ENCODE measurements around the gene SPINK14.
A peak's percentile ranks its signal among the peaks of the same experiment; 100 is the strongest.

Gene SPINK14

DNA sequence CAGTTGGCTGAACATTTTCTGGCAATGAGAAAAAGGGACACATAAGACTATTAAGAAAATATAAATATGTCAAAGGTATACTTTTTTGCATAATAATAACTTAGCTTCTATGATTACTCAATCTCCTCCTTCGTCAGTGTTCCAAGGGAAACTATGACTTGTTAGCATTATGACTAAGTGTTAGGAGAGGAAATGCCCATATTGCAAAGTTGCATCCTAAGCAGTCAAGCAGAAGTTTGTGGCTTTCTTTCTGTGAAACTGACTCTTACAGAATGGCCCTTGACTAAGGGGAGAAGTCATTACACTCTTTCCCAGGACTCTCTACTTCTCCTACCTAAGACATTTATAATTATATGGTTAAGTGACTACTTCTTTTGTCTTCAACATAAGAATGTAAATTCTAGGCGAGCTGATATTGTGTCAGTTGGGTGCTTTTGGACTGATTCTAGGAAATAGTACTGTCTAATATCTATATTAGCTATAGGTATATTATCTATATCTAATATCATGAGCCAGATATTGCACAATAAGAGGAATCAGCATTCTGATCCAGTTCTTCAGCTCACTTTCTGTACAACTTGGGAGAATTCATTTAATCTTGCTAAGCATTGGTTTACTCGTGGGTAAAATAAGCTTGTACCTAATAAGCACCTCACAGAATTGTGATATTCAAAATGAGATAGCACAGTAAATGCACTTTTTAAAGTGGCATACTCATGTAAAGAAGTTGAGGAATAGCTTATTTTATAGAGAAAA, 18.1 kb downstream of the SPINK14 start:
- no peak overlapping the region for H3K4me3 ChIP-seq (replicated peaks; ENCODE audit: low read depth, low read length)
- DNase-seq (ENCODE audit: low read depth), result peak; percentile 76
- TF ChIP-seq, protein P1, sequence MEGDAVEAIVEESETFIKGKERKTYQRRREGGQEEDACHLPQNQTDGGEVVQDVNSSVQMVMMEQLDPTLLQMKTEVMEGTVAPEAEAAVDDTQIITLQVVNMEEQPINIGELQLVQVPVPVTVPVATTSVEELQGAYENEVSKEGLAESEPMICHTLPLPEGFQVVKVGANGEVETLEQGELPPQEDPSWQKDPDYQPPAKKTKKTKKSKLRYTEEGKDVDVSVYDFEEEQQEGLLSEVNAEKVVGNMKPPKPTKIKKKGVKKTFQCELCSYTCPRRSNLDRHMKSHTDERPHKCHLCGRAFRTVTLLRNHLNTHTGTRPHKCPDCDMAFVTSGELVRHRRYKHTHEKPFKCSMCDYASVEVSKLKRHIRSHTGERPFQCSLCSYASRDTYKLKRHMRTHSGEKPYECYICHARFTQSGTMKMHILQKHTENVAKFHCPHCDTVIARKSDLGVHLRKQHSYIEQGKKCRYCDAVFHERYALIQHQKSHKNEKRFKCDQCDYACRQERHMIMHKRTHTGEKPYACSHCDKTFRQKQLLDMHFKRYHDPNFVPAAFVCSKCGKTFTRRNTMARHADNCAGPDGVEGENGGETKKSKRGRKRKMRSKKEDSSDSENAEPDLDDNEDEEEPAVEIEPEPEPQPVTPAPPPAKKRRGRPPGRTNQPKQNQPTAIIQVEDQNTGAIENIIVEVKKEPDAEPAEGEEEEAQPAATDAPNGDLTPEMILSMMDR (IDR thresholded peaks at IDR 0.05; ENCODE audit: low read length, missing control alignments), result no peak

DNA sequence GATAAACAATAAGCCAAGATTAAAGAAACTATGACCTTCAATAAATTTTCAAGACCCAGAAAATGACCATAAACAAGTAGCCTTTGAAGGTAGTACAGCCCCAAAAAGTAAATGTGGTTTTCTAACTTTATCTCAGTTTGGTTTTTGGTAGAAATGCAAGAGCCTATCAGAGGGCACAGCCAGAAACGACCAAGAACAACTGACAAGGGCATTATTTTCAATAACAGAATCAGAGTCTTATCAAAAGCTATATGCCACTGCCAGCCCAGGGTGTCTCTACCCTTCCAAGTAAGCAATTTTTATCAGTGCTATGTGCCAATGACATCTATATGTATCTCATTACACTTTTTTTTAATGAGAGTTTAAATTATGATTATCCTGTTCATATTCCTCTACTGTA, 22.7 kb downstream of the SPINK14 start:
- no peak for DNase-seq (ENCODE audit: low read depth)
- no peak overlapping the region for H3K4me3 ChIP-seq (replicated peaks; ENCODE audit: low read depth, low read length)
- TF ChIP-seq, protein P1 (IDR thresholded peaks at IDR 0.05; ENCODE audit: low read length, missing control alignments), result no peak

DNA sequence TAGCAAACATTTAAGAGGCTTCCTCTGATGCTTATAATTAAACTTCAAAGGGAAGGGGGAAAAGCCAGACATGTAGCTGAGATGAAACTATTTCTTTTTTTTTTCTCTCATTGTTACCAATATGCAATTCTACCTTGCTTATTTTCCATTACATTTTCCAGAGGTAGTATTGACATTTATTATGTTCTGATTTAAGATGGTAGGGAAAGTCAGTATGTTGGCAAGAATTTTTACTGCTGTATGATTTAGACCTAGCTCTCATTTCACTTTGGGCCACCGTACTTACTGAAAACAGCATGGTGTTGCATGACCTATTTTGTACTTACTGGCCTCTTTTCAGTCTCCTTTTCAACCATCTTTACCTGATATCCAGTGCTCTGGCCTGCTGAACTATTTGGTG, 24.9 kb downstream of the SPINK14 start:
- DNase-seq (ENCODE audit: low read depth), result no peak
- TF ChIP-seq, protein P1 (IDR thresholded peaks at IDR 0.05; ENCODE audit: low read length, missing control alignments), result no peak
- H3K4me3 ChIP-seq (replicated peaks; ENCODE audit: low read depth, low read length), result no peak overlapping the region

DNA sequence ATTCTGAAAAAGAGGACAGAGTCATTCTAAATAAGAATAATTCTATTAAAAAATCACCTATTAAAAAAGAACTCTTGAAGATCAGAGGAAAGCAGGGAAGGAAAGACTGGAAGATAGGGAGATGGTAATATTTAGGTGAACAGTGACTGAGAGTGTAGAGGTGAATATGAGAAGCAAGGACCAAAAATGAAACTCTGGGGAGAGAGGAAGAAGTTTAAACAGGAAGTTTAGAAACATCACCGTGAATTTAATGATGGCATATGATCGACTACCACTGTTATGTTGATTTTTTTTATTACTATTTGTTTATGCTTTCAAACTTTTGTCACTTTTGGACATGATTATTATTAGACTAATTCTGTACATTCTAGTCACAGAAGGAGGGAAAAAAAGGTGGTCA, 32.8 kb downstream of the SPINK14 start:
- TF ChIP-seq, protein P1 (IDR thresholded peaks at IDR 0.05; ENCODE audit: low read length, missing control alignments), result no peak
- H3K4me3 ChIP-seq (replicated peaks; ENCODE audit: low read depth, low read length), result no peak overlapping the region
- no peak for DNase-seq (ENCODE audit: low read depth)

DNA sequence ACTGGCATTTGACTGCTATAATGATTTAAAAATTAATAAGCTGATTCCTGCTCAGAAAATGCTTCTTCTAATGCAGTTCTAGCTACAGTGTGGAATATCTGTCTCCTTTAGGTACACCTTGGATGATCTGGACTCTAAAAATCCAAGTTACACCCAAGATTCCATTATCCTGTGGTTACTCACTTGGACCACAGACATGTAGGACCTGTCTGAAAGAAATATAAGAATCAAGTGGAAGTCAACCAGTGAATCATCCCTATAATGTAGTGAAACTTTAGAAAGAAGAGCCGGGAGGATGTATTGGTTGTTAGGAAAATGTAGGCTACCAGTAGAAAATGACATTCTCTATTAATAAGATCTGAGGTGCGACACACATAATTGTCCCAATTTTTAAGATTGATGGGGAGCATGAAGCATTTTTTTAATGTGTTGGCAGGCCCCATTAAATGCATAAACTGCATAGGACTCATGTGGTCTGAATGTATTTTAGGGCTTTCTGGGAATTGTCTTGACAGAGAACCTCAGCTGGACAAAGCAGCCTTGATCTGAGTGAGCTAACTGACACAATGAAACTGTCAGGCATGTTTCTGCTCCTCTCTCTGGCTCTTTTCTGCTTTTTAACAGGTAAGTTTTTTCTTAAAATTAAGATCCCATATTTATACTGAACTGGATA, 34.3 kb downstream of the SPINK14 start, which contains the start of gene SPINK6:
Gene SPINK6, plus strand, starts transcription at position 512 of the 673 bp plus-strand sequence. Its CDS starts 55 bp downstream, at position 567.
- TF ChIP-seq, protein P1 (IDR thresholded peaks at IDR 0.05; ENCODE audit: low read length, missing control alignments), result no peak
- no peak within 1 kb of the TSS for H3K4me3 ChIP-seq (replicated peaks; ENCODE audit: low read depth, low read length)
- DNase-seq (ENCODE audit: low read depth), result no peak

DNA sequence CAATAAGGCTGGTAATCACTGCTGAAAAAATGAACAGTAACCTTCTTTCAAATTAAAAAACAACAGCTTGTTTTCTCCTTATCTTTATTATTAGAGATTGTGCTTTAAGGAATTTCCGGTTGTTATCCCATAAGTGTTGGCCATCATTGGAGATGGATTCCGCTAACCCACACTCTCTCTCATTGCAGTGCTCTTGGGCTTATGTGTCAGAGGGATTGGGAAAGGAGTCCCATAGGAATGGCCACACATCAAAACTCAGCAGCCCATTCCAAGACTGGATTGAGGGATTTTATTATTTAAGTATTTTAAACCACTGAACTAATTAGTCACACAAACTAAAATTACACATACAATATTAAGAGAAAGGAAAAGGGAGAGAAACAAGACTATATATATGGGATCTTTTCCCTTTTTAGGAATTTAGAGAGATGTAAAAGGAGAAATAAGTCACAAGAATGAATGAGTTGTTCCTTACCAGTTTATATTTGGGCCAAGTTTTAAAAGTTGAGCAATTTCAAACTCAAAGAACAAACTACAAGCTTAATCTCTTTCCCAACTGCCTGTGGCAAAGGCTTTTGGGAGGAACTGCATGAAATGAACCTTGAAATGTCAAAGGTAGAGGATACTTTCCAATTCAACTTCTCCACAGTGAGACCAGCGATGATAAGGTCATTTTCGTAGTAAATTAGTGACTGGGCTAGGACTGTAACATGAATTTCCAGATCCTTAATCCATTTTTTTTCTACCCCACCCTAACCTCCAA, 36.9 kb downstream of the SPINK14 start:
- TF ChIP-seq, protein P1 (IDR thresholded peaks at IDR 0.05; ENCODE audit: low read length, missing control alignments), result no peak
- no peak overlapping the region for H3K4me3 ChIP-seq (replicated peaks; ENCODE audit: low read depth, low read length)
- no peak for DNase-seq (ENCODE audit: low read depth)
